NCI-H748 treated with DMSO at 0.1 percent for 48 hours (cell line): ENCODE results near the gene ZP1.

Source experiments
- DNase-seq: peaks from one replicate; lab custom pipeline; 2025; lab: John Stamatoyannopoulos, UW

The ZP1 gene

GRCh38 chr11:60844045-60844869 lies 23.1 kb upstream of the ZP1 start:
- no peak for DNase-seq

DNA sequence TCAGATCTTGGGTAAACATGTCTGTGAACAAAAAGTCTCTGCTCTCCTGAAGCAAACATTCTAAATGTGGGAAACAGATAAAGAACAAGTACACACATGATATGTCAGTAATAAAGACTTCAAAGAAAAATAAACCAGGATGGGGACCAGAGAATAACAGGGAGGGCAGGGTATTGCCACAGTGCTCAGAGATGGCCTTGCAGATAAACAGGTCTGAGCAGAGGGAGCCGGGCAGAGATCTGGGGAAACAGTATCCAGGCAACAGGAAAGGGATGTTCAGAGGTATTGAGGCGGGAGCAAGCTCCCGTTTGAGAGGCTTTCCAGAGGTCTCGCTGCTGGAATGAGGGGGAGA lies 22.5 kb upstream of the ZP1 start:
- no peak for DNase-seq

DNA sequence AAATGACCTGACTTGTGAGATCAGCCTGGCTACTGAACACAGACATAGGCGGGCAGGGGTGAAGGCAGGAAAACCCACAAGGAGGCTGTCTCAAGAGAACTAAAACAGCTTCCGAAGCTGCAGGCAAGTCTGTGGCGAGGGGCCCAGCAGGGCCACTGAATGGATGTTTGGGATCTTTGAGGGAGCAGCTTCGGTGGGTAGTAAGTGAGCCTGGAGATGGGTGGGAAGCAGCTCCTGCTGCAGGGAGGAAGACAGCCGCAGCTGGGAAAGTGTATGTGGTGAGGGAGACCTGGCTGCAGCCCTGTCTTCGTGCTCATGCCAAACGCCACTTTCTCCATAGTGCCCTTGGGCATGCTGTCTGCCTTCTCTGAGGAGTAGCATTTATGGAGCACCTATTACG lies 22.0 kb upstream of the ZP1 start:
- DNase-seq = no peak

- DNase-seq = no peak
Measured at GRCh38 chr11:60847281-60847680, 20.1 kb upstream of the ZP1 start.

DNA sequence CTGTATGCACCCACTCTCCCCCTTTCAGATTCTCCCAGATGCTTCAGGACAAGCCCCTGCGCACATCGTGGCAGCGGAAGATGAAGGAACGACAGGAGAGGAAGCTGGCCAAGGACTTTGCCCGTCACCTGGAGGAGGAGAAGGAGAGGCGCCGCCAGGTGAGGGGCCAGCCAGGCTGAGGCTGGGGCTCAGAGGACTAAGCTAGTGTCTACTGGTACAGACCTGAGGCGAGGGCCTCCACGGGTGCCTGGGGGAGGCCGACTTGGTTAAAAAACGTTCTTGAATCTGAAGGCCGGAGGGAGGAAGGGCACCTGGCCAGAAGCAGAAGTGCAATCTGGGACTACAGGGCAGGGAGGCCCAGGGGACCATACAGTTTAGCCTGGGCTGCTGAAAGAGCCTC lies 19.4 kb upstream of the ZP1 start:
- DNase-seq = no peak

DNA sequence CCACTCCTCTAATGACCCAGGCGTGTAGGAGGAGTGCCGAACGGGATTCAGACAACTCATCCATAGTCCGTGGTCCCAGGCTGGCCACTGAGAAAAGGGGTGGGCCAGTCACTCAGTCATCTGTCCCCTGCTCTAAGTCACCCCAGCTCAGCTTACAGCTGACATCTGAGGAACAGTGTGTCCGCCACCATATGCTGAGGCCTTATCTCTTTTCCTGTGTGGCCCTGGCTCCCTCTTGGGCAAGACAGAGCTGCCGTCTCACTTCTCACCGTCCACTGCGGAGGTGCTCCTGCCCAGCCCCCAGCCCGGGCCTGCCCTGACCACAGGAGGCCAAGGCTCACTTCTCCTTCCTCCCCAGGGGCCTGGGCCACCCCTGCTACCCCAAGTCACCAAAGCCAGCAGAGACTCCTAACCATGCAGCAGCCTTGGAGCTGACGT lies 18.6 kb upstream of the ZP1 start:
- DNase-seq = no peak

- DNase-seq = no peak
Measured at GRCh38 chr11:60849641-60850520, 17.5 kb upstream of the ZP1 start.

- DNase-seq = no peak
Measured at GRCh38 chr11:60851327-60852104, 15.8 kb upstream of the ZP1 start.

- no peak for DNase-seq
Measured at GRCh38 chr11:60852117-60852981, 15.0 kb upstream of the ZP1 start.

GRCh38 chr11:60852982-60853950 lies 14.1 kb upstream of the ZP1 start:
- no peak for DNase-seq

DNA sequence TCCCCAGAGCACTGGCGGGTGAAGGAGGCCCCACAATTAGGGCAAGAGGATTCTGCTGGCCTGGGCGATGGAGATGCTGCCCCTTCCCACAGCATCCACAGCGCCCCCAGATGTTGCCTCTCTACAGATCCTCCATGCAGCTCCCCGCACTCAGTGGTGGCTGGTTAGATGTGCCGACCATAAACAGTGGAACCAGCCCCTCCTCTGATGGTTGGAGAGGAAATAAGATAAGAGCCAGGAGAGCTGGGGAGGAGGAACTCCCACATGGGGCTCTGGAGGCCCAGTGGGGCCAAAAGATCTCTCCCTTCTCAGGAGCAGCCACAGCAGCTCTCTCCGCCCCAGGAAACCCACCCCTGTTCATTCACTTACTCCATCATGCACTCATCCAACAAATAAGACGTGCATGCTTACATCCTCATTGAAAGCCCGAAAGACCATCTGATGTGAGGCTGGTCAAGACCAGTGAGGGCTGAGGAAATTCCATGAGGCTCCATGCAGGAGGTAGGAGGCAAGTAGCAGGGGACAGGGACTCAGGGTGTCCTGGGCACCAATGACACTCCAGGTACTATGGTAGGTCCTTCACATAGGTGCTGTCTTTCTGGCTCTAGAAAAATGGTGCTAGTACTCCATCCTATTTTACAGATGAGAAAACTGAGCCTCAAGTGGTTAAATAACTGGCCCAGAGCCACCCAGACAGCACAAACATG lies 13.0 kb upstream of the ZP1 start:
- DNase-seq = no peak

DNA sequence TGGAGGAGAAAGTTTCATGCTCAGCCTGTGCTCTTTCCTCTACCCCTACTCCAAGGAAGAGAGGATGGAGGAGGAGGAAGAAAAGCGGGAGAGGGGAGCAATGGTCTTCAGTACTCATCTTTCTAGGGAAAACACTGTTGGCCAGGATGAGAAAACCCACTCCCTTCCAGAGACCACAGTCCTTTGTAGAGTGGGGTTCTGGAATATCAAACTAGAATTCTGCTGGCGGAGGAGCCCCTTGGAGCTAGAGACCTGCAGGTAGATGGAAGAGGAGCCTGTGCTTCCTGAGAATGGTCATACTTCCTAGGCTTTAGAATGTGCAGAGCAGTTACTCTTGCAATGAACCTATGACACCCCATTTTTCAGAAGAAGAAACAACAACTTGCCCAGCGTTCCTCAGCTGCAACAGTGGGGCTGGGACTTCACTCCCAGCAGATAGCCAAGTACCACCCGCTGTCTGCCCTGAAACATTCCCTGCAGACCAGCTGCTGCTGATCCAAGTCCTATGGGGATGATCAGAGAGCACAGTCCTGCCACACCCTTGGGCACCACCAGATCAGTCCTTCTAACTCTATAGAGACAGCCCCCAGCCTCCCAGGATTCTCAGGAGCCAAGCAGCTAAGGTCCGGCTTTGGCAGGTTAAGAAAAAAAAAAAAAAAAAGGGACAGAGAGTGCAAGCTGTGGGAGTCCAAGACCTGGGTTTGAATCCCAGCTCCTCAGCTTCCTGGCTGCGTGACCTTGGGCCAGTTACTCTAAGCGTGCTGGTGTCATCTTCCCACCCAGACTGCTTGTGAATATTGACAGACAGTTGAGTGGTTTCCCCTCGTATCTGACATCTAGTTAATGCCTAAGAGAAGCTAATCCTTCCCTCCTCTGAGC lies 12.3 kb upstream of the ZP1 start:
- DNase-seq = no peak

GRCh38 chr11:60855726-60856633 lies 11.4 kb upstream of the ZP1 start, which contains the start of gene PTGDR2:
Gene PTGDR2, minus strand, starts transcription at chr11:60855950. Its CDS starts 2,228 bp downstream, at chr11:60853722.
- DNase-seq = no peak

- no peak for DNase-seq
Measured at GRCh38 chr11:60857378-60858232, 9.7 kb upstream of the ZP1 start.

- DNase-seq = no peak
Measured at GRCh38 chr11:60858236-60858635, 9.1 kb upstream of the ZP1 start.

- no peak for DNase-seq
Measured at GRCh38 chr11:60858731-60859464, 8.4 kb upstream of the ZP1 start.
